IMR-90 (cell line): ENCODE results near the gene PLXNA4. TPM values are rescaled to one million over a fixed set of nuclear protein-coding genes. Genes with fewer than 3 reads are reported as not detected.

Experiments used
- ATAC-seq: fragments of 200-7000 bp; cut with Tn5 transposase; 2 replicates; pipeline ENCODE4 v1.9.1; 2020; ENCODE audit warnings: low read depth, mild to moderate bottlenecking, moderate library complexity
- BruUV-seq: library from RNA; stranded (reverse); fragments of 400-500 nt; replicated peaks from 2 replicates; lab custom pipeline; 2021; lab: Mats Ljungman, UMichigan
- CTCF ChIA-PET: fragments of 300-600 bp; formaldehyde crosslinking; extraction: SDS; loops from one replicate; lab custom pipeline; 2021; ENCODE audit warnings: antibody characterized with exemption; lab: Yijun Ruan, JAX
- POLR2A ChIA-PET: fragments of 300-600 bp; sonication (Branson Sonifier 250); formaldehyde crosslinking; loops from one replicate; lab custom pipeline; 2022; ENCODE audit warnings: antibody characterized with exemption; ENCODE audit not compliant: unreplicated experiment; lab: Charles Lee
- DNase-seq: peaks from one replicate; pipeline ENCODE4 v3.0.0; 2013
- H2AFZ ChIP-seq: replicated peaks from 2 replicates; pipeline ENCODE3; 2013; ENCODE audit warnings: low read length, mild to moderate bottlenecking; ENCODE audit not compliant: poor library complexity
- H2AK5ac ChIP-seq: 2 replicates; pipeline ENCODE4 v1.6.1; 2013; ENCODE audit warnings: low read depth, low read length, inconsistent platforms
- H2AK9ac ChIP-seq: replicated peaks from 2 replicates; pipeline ENCODE3; 2013; ENCODE audit warnings: mild to moderate bottlenecking, low read depth, low read length, moderate library complexity; ENCODE audit not compliant: poor library complexity
- H2BK120ac ChIP-seq: 2 replicates; pipeline ENCODE4 v1.6.1; 2013; ENCODE audit warnings: low read depth, low read length, inconsistent platforms
- H2BK15ac ChIP-seq: 3 replicates; pipeline ENCODE4 v1.6.1; 2013; ENCODE audit warnings: low read depth, low read length, inconsistent platforms
- H2BK20ac ChIP-seq: 2 replicates; pipeline ENCODE4 v1.6.1; 2013; ENCODE audit warnings: low read depth, mild to moderate bottlenecking, inconsistent platforms, low read length, moderate library complexity
- H2BK5ac ChIP-seq: 2 replicates; pipeline ENCODE4 v1.6.1; 2013; ENCODE audit warnings: mild to moderate bottlenecking, low read depth, low read length, inconsistent platforms; ENCODE audit not compliant: poor library complexity, severe bottlenecking
- H3K14ac ChIP-seq: replicated peaks from 2 replicates; pipeline ENCODE4 v1.6.1; 2013; ENCODE audit warnings: low read depth, low read length, inconsistent platforms
- H3K18ac ChIP-seq: 2 replicates; pipeline ENCODE4 v1.6.1; 2013; ENCODE audit warnings: low read depth, low read length, control low read depth
- H3K23ac ChIP-seq: 2 replicates; pipeline ENCODE4 v1.6.1; 2013; ENCODE audit warnings: low read depth, low read length, inconsistent platforms
- H3K27ac ChIP-seq: 2 replicates; pipeline ENCODE4 v1.5.1; 2013; ENCODE audit warnings: mild to moderate bottlenecking, control low read depth, low read length; ENCODE audit not compliant: insufficient read depth
- H3K27me3 ChIP-seq: 2 replicates; pipeline ENCODE4 v1.6.1; 2013; ENCODE audit warnings: low read length; ENCODE audit not compliant: control insufficient read depth, insufficient read depth
- H3K36me3 ChIP-seq: 2 replicates; pipeline ENCODE4 v1.6.1; 2013; ENCODE audit warnings: low read length, mixed read lengths; ENCODE audit not compliant: control insufficient read depth, insufficient read depth
- H3K4ac ChIP-seq: 2 replicates; pipeline ENCODE4 v1.6.1; 2013; ENCODE audit warnings: low read depth, low read length, inconsistent platforms
- H3K4me1 ChIP-seq: 2 replicates; pipeline ENCODE4 v1.6.1; 2013; ENCODE audit warnings: low read length, mixed read lengths; ENCODE audit not compliant: control insufficient read depth, insufficient read depth
- H3K4me2 ChIP-seq: 2 replicates; pipeline ENCODE4 v1.6.1; 2013; ENCODE audit warnings: low read depth, mild to moderate bottlenecking, control low read depth, low read length, moderate library complexity
- H3K4me3 ChIP-seq: 2 replicates; pipeline ENCODE4 v1.5.1; 2013; ENCODE audit warnings: low read depth, mild to moderate bottlenecking, control low read depth, low read length, moderate library complexity; ENCODE audit not compliant: insufficient read depth
- H3K56ac ChIP-seq: 2 replicates; pipeline ENCODE4 v1.6.1; 2013; ENCODE audit warnings: low read length, inconsistent platforms; ENCODE audit not compliant: insufficient read depth; ENCODE audit errors: extremely low read depth
- H3K79me1 ChIP-seq, 2 experiments: 2 replicates each; pipeline ENCODE4 v1.6.1; 2013; ENCODE audit warnings: low read length in 2 of 2, inconsistent platforms in 1 of 2, low read depth in 1 of 2
- H3K9ac ChIP-seq: 2 replicates; pipeline ENCODE4 v1.6.1; 2013; ENCODE audit warnings: low read depth, low read length, control low read depth
- H3K9me1 ChIP-seq: 2 replicates; pipeline ENCODE4 v1.6.1; 2013; ENCODE audit warnings: low read length, inconsistent platforms; ENCODE audit not compliant: insufficient read depth
- H3K9me3 ChIP-seq: 2 replicates; pipeline ENCODE4 v1.6.1; 2013; ENCODE audit warnings: low read length; ENCODE audit not compliant: control insufficient read depth, insufficient read depth
- H4K20me1 ChIP-seq: 2 replicates; pipeline ENCODE4 v1.6.1; 2013; ENCODE audit warnings: low read length, inconsistent platforms; ENCODE audit not compliant: insufficient read depth
- H4K5ac ChIP-seq: 2 replicates; pipeline ENCODE4 v1.6.1; 2013; ENCODE audit warnings: mild to moderate bottlenecking, low read depth, low read length, control low read depth
- H4K8ac ChIP-seq, 2 experiments: 2 replicates each; pipeline ENCODE4 v1.6.1; 2013; ENCODE audit warnings: low read depth in 2 of 2, low read length in 2 of 2, control low read depth in 1 of 2, inconsistent platforms in 1 of 2
- H4K91ac ChIP-seq: 2 replicates; pipeline ENCODE4 v1.6.1; 2013; ENCODE audit warnings: low read depth, low read length, inconsistent platforms; ENCODE audit not compliant: insufficient read depth
- CTCF ChIP-seq: conservative IDR thresholded peaks from 2 replicates; pipeline ENCODE4 v1.5.1; 2012; ENCODE audit warnings: mild to moderate bottlenecking, low read depth, low read length, improper control_type of control experiment
- WGBS, 2 experiments: methylation state at CpG; one replicate each; pipeline versions ENCODE4 v1.1.5 to v1.1.7; 2013; ENCODE audit warnings: missing lambda C conversion rate in 2 of 2; ENCODE audit not compliant: insufficient read length in 1 of 2; ENCODE audit errors: extremely low coverage in 2 of 2; 5-methylcytosine and 5-hydroxymethylcytosine counted together
- dilution Hi-C: fragments of 300-500 bp; cut with HindIII; formaldehyde crosslinking; loops from one replicate; pipeline ENCODE4 v1.14.3; 2018; ENCODE audit warnings: low sequenced_read_pairs; ENCODE audit not compliant: unreplicated experiment
- in situ Hi-C: fragments of 300-500 bp; cut with MboI; formaldehyde crosslinking; loops from 3 replicates; pipeline ENCODE4 v1.14.3; 2019; ENCODE audit warnings: low sequenced_read_pairs, inconsistent platforms, mixed read lengths
- intact Hi-C: fragments of 100-400 bp; cut with micrococcal nuclease; formaldehyde crosslinking; loops from 2 replicates; pipeline ENCODE4 v1.10.0; 2022
- polyA plus RNA-seq, 3 experiments: library from polyadenylated mRNA; depleted of rRNA; stranded (reverse); fragments of >200 nt; gene quantifications; 2 replicates each; pipeline ENCODE4 v1.2.3, GENCODE V29; 2012; ENCODE audit warnings: low replicate concordance in 1 of 3
- total RNA-seq: library from RNA; depleted of rRNA; stranded (reverse); fragments of >200 nt; gene quantifications from 2 replicates; pipeline ENCODE4 v1.2.3, GENCODE V29; 2012

The PLXNA4 gene
- total and polyA plus RNA-seq, 2 of the 4 experiments (the other 2 are of a cell fraction) = under 0.01 TPM

GRCh38 chr7:132364226-132364625, 212.0 kb downstream of the PLXNA4 start:
- CTCF ChIA-PET = no interaction called here
- POLR2A ChIA-PET = no interaction called here
- Histone ChIP-seq H3K36me3 (no peaks in the 10 kb centered on the region), H3K14ac (no peak overlapping the region), H3K23ac (no peak overlapping the region), H2BK120ac (no peak overlapping the region), H3K79me1 (no peaks in the 10 kb centered on the region), H2BK15ac (no peak overlapping the region), H3K9me3 (no peaks in the 10 kb centered on the region), H3K4me2 (no peak overlapping the region), H2BK20ac (no peak overlapping the region), H3K4me3 (no peak overlapping the region), H3K4ac (no peak overlapping the region), H4K8ac (no peak overlapping the region), H3K9me1 (no peaks in the 10 kb centered on the region), H2AFZ (no peak overlapping the region), H4K91ac (no peak overlapping the region), H2AK9ac (no peak overlapping the region), H2BK5ac (no peak overlapping the region), H3K56ac (no peak overlapping the region), H3K9ac (no peak overlapping the region), H4K20me1 (no peaks in the 10 kb centered on the region), H3K4me1 (no peaks in the 10 kb centered on the region), H3K18ac (no peak overlapping the region), H4K5ac (no peak overlapping the region), H3K27ac (no peak overlapping the region), H2AK5ac (no peak overlapping the region), H3K27me3 (no peaks in the 10 kb centered on the region)
- 44% methylated on average over 4 of the region's 5 CpGs; no CpG with 5 or more reads in 1 of the 2 experiments for WGBS, 2 experiments
- in situ Hi-C loops (no loop called here), intact Hi-C loops (no loop called here), dilution Hi-C loops (no loop called here)
- BruUV-seq = no TSS peak
- no peak for TF ChIP-seq CTCF
- ATAC-seq (no peak), DNase-seq (no peak)
